Measurements from ENCODE around the gene MACROD2.

The MACROD2 gene

DNA sequence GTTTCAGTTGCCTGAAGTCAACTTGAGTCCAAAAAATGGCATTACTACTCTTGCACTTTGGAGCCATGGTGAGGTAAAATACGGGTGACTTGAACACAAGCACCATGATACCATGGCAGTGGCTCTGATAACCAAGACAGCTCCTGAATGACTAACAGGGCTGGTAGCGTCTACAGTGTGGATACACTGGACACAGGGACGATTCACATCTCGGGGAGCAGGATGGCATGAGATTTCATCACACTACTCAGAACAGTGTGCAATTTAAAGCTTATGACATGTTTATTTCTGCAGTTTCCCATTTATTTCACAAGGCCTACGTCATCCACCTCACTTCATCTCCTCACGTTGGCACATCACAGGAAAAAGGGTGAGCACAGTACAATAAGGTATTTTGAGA is 1627.1 kb downstream of the MACROD2 start:
- no peak for DNase-seq

- no peak for DNase-seq
Observed at GRCh38 chr20:15623215-15623614, 1627.9 kb downstream of the MACROD2 start.

DNA sequence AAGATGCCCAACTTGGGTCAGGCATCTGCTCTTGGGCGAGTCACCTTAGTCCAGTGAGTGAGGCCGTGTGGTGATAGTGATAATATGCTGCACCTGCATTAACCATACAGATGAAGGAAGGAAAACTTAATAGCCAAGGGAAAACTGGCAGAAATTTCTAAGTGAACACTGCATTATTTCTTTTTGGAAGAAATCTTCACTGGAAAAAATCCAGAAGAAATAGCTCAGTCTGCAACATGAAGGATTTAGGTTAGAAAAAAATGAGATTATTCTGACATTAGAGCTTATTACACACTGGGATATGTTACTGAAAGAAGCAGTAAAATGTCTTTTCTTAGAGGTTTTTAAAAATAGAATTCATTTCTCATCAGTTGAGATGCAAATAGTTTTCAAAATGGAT is 1630.7 kb downstream of the MACROD2 start:
- no peak for DNase-seq

DNA sequence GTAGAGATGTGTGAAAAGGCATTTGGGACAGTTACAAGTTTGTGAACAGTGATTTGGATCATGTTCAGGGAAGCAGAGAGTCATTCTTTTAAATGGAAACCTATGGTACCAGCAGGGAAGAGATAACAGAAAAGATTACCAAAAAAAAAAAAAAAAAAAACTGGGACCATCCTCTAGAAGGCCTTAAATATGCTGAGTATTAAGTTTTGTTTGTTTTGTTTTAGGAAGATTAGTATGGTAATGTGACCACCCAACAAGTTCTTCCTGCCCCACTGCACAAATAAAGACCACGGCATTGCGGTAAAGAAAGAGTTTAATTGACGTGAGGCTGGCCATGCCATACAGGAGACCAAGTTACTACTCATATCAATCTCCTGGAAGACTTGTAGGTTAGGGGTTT is 1631.8 kb downstream of the MACROD2 start:
- no peak for DNase-seq

DNA sequence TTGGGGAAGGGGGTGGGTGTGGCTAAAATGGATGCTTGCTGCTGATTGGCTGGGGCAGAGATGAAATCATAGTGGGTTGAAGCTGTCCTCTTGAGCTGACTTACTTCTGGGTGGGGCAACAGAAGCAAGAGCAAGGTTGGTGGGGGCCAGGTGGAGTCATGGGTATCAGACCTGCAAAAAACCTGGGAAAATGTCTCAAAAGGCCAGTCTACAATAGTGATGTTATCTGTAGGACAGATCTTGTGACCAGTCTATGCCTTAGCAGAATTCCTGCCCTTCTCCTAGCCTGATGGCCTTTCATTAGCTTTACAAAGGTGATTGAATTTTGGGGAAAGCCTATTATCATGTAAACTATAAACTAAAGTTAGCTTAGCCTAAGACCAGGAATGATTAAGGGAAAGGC is 1632.2 kb downstream of the MACROD2 start:
- no peak for DNase-seq

GRCh38 chr20:15628851-15629353 is 1633.6 kb downstream of the MACROD2 start:
- no peak for DNase-seq

DNA sequence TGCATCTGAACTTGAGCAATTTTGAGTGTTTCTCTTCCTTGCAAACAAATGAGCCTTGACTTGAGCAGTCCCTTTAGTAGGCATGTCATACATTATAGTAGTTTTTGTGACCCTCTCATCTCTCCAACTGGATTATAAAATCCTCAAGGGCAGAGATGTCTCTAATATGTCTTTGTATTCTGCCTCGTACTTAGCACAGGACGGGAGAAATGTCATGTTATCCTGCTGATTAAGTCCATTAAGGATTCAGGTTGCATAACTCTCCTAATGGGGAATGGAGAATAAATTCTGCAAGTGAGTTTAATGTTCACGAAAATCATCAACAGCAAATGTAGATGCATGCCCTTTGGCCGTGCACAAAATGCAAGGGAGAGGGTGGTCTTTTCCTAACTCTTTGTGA is 1635.0 kb downstream of the MACROD2 start:
- no peak for DNase-seq

DNA sequence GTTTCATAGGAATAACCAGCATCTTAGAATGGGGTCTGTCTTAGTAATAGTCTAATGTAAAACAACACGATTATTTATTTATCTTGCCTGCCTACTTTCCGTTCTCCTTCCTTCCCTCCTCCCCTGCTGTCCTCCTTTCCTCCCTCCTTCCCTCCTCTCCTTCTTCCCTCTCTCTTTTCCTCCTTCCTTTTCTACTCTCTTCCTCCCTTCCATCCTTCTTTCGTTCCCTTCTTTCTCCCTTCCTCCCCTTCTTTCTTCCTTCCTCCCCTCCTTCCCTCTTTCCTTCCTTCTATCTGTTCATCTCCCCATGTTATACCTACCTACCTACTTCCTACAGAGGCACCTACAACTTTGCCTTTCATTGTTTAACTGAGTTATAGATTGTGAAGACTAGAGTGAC is 1637.4 kb downstream of the MACROD2 start:
- no peak for DNase-seq

DNA sequence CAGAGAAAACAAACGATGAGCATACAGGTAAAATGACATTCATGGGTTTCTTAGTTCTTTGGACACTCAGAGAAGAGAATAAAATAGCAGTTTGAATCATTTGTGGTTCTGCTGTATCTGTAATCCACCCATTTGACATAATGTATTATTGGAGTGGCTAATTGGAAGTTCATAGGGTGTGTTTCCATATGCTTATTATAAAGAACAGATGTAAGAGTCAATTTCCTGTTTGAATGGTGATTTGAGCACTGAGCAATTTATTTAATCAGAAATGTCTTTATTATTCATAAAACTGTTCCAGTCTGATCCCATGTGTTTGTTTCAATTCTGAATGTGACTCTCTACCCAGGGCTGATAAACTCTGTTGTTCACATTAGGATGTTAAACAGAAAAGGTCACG is 1638.8 kb downstream of the MACROD2 start:
- no peak for DNase-seq

DNA sequence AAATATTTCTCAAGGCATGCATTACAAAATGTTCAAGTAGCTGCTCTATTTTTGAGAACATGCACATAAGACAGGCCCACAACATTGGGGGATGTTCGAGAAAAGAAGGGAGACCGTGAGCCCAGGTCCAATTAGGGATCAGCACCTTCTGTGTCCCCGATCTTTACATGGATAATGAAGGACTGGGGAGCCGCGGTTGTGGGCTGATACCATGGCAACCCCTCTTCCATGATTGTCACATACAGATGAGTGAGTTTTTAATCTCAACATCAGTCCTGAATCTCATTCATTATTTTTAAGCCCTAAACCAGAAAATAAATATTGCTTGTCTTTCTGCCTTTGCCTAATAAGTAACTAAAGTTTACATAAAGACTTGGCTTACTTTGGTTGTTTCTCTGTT is 1642.2 kb downstream of the MACROD2 start:
- DNase-seq, result no peak

GRCh38 chr20:15637950-15638754 is 1642.8 kb downstream of the MACROD2 start:
- no peak for DNase-seq

- DNase-seq, result no peak
Observed at GRCh38 chr20:15638816-15639215, 1643.5 kb downstream of the MACROD2 start.

- DNase-seq, result no peak
Observed at GRCh38 chr20:15639839-15640238, 1644.5 kb downstream of the MACROD2 start.

GRCh38 chr20:15642109-15642508 is 1646.8 kb downstream of the MACROD2 start:
- DNase-seq, result no peak

GRCh38 chr20:15642676-15643075 is 1647.4 kb downstream of the MACROD2 start:
- DNase-seq, result no peak

DNA sequence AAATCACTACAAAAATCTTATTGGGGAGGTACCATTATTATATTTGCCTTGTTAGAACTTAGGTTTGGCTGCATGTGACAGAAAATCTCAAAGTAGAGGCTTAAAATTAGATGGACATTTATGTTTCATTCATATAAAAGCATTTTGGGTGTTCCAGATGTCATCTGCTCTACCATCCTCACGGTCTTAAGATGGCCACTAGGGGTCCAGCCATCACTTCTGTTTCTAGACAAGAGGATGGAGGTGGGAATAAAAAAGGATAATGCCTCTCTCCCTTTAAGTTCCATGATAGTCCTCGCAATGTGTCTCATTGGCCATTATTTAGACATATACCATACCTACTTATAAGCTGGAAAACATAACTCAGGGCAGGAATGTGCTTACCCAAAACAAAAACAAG is 1648.4 kb downstream of the MACROD2 start:
- no peak for DNase-seq

DNA sequence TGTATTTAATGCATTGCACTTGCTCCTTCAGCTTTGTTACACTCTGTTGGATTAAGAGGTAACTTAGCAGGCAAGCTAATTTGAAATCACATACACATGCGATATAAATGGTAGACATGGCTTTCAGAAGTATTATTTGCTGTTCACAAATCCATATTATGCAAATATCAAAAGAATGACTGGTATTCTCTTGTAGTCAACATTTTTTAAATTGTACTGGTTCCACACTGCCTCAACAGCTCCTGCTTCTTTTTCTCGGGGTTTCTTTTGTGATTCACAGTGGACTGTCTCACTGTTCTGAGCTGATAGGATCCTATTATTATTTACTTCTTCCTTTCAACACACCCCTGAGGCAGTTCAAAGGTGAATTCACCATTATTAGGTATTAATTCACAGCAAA is 1650.5 kb downstream of the MACROD2 start:
- no peak for DNase-seq

GRCh38 chr20:15653396-15654207 is 1658.3 kb downstream of the MACROD2 start:
- no peak for DNase-seq

GRCh38 chr20:15654208-15654649 is 1658.9 kb downstream of the MACROD2 start:
- DNase-seq, result no peak

GRCh38 chr20:15655295-15655874 is 1660.1 kb downstream of the MACROD2 start:
- no peak for DNase-seq

DNA sequence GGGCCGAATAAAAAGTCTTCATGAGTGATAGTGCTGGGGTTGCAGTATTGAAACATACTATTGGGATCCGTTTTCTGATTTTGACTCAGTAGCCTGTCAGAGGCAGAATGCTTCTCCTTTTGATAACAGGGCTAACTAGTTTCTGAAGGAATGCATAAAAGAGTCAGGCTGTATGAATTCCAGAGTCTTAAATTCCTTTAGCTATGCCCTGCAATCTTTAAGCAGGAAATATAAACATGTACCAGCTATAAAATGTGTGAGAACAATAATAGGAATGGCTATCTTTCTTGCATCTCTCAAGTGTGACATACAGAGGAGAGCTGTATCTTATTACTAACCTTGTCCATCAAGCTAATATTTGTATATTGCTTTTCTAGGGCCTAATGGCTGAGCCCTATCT is 1660.8 kb downstream of the MACROD2 start:
- no peak for DNase-seq

DNA sequence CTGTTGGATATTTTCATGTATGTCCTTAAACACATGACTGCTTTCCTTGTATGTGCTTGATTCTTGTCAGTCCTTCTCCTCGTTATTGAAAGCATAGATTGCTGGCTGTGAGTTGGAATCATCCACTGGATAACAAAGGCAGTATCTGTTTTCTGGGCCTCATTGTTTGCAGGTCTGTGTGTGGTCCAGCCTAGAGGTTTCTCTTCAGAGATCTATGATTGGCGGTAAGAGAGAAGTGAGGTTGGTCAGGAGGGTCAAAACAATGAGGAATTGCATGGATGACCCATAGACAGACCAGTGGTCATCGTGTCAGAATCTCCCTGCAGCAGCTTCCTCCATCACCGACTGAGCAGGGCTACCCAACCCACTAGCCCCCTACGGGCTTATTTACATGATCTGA is 1663.0 kb downstream of the MACROD2 start:
- no peak for DNase-seq

DNA sequence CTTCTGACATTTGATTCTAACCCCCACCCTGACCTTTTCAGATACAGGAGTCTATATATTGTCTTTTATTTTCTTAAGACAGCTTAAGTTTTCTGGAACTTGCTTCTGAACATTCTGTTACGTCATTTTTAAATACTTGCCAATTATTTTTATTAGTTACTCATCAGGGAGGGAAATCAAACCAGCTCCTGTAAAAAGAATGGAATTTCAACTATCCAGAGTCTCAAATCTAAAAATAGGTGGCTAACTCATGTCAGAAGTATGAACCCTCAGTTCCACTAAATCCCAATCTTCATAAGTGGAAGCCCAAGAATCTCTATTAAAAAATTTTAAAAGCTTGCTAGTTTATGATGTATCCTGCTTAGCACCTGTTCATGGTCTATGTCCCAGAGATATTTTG is 1677.9 kb downstream of the MACROD2 start:
- no peak for DNase-seq

Data from left hindlimb (tissue), 1 donor.